Stimulated activated CD4-positive, alpha-beta T cell treated with anti-CD3 and anti-CD28 coated beads, Interleukin-4, amount 100 ng/mL, for 48 hours (primary cell): ENCODE data around the gene PTPA.
"Not testable (repeated sequence)": the region's sequence is repeated elsewhere in the genome, so short reads cannot be mapped to it uniquely, and the experiment has no call there.

Experiments
- DNase-seq, 2 donors: peaks; one replicate each; pipeline ENCODE4 v3.0.0-alpha.2; 2020; ENCODE audit warnings: low read depth in 2 of 2

Gene PTPA

GRCh38 chr9:129154866-129155477 lies 43.8 kb downstream of the PTPA start:
- DNase-seq = no peak

- no peak for DNase-seq
Observed at GRCh38 chr9:129156163-129156562, 44.9 kb downstream of the PTPA start.

GRCh38 chr9:129160712-129161533 lies 49.7 kb downstream of the PTPA start:
- DNase-seq = no peak

GRCh38 chr9:129161534-129161837 lies 50.3 kb downstream of the PTPA start:
- DNase-seq = no peak

GRCh38 chr9:129162497-129163197 lies 51.4 kb downstream of the PTPA start:
- DNase-seq = no peak

- not testable (repeated sequence) for DNase-seq
Observed at GRCh38 chr9:129163198-129163670, 52.0 kb downstream of the PTPA start.

GRCh38 chr9:129163753-129164152 lies 52.5 kb downstream of the PTPA start:
- DNase-seq = no peak

- no peak for DNase-seq
Observed at GRCh38 chr9:129164246-129164930, 53.2 kb downstream of the PTPA start.

- no peak for DNase-seq
Observed at GRCh38 chr9:129165198-129165597, 54.0 kb downstream of the PTPA start.

- no peak for DNase-seq
Observed at GRCh38 chr9:129166623-129167557, 55.7 kb downstream of the PTPA start.

- DNase-seq = no peak
Observed at GRCh38 chr9:129170229-129170628, 59.0 kb downstream of the PTPA start.

- DNase-seq = no peak
Observed at GRCh38 chr9:129171993-129172751, 61.0 kb downstream of the PTPA start.

GRCh38 chr9:129172816-129173215 lies 61.6 kb downstream of the PTPA start:
- no peak for DNase-seq

- no peak for DNase-seq
Observed at GRCh38 chr9:129173296-129174101, 62.3 kb downstream of the PTPA start.

- peak; percentile 74 to 75 for DNase-seq
Observed at GRCh38 chr9:129174102-129174723, 63.0 kb downstream of the PTPA start.

GRCh38 chr9:129174724-129175514 lies 63.7 kb downstream of the PTPA start:
- no peak for DNase-seq

GRCh38 chr9:129175515-129175824 lies 64.3 kb downstream of the PTPA start:
- DNase-seq = no peak
